H9 (cell line): ENCODE results near the gene HEXIM1. TPM values are rescaled to one million over a fixed set of nuclear protein-coding genes. Genes with fewer than 3 reads are reported as not detected.

Experiments
- DNase-seq: peaks from one replicate; pipeline ENCODE4 v3.0.0-alpha.2; 2017
- H2AFZ ChIP-seq: one replicate; pipeline ENCODE4 v1.6.1; 2013; ENCODE audit warnings: mild to moderate bottlenecking, low read length, control low read depth, moderate library complexity
- H2AK5ac ChIP-seq: 2 replicates; pipeline ENCODE4 v1.6.1; 2013; ENCODE audit warnings: low read length, control low read depth, mixed read lengths; ENCODE audit not compliant: insufficient read length
- H2BK120ac ChIP-seq: one replicate; pipeline ENCODE4 v1.6.1; 2013; ENCODE audit warnings: low read depth, mild to moderate bottlenecking, low read length, control low read depth, inconsistent platforms; ENCODE audit not compliant: poor library complexity, severe bottlenecking
- H2BK12ac ChIP-seq: 2 replicates; pipeline ENCODE4 v1.6.1; 2013; ENCODE audit warnings: low read length, control low read depth, mixed read lengths, low read depth; ENCODE audit not compliant: insufficient read length
- H2BK15ac ChIP-seq: 2 replicates; pipeline ENCODE4 v1.6.1; 2013; ENCODE audit warnings: low read depth, low read length, control low read depth
- H2BK20ac ChIP-seq: one replicate; pipeline ENCODE4 v1.6.1; 2013; ENCODE audit warnings: low read depth, mild to moderate bottlenecking, low read length, control low read depth, inconsistent platforms; ENCODE audit not compliant: poor library complexity, severe bottlenecking
- H2BK5ac ChIP-seq: 2 replicates; pipeline ENCODE4 v1.6.1; 2013; ENCODE audit warnings: low read length, control low read depth, mixed read lengths; ENCODE audit not compliant: insufficient read length
- H3K14ac ChIP-seq: 2 replicates; pipeline ENCODE4 v1.6.1; 2013; ENCODE audit warnings: low read length, control low read depth; ENCODE audit not compliant: insufficient read depth
- H3K18ac ChIP-seq: 2 replicates; pipeline ENCODE4 v1.6.1; 2013; ENCODE audit warnings: low read depth, mild to moderate bottlenecking, mixed read lengths, low read length, control low read depth; ENCODE audit not compliant: insufficient read length
- H3K23ac ChIP-seq: 2 replicates; pipeline ENCODE4 v1.6.1; 2013; ENCODE audit warnings: low read length, control low read depth, mixed read lengths, low read depth; ENCODE audit not compliant: insufficient read length
- H3K23me2 ChIP-seq: 2 replicates; pipeline ENCODE4 v1.6.1; 2013; ENCODE audit warnings: low read depth, mild to moderate bottlenecking, mixed read lengths, low read length, control low read depth; ENCODE audit not compliant: insufficient read length, poor library complexity, severe bottlenecking
- H3K27ac ChIP-seq: 2 replicates; pipeline ENCODE4 v1.5.1; 2013; ENCODE audit warnings: low read length, control low read depth, mixed read lengths, low read depth; ENCODE audit not compliant: insufficient read length
- H3K27me3 ChIP-seq: 2 replicates; pipeline ENCODE4 v1.6.1; 2013; ENCODE audit warnings: low read length, control low read depth, inconsistent platforms; ENCODE audit not compliant: insufficient read depth
- H3K4ac ChIP-seq: 2 replicates; pipeline ENCODE4 v1.6.1; 2013; ENCODE audit warnings: low read depth, mild to moderate bottlenecking, control low read depth, inconsistent platforms, low read length, moderate library complexity
- H3K4me1 ChIP-seq: 2 replicates; pipeline ENCODE4 v1.6.1; 2013; ENCODE audit warnings: low read length, control low read depth, inconsistent platforms; ENCODE audit not compliant: insufficient read depth
- H3K4me2 ChIP-seq: 2 replicates; pipeline ENCODE4 v1.6.1; 2013; ENCODE audit warnings: low read length, control low read depth, mixed read lengths; ENCODE audit not compliant: insufficient read length, insufficient read depth
- H3K56ac ChIP-seq: 2 replicates; pipeline ENCODE4 v1.6.1; 2013; ENCODE audit warnings: low read depth, mild to moderate bottlenecking, mixed read lengths, low read length, control low read depth; ENCODE audit not compliant: insufficient read length
- H3K79me1 ChIP-seq: 2 replicates; pipeline ENCODE4 v1.6.1; 2013; ENCODE audit warnings: low read depth, mild to moderate bottlenecking, moderate library complexity, low read length, control low read depth, inconsistent platforms; ENCODE audit not compliant: insufficient read depth, poor library complexity, severe bottlenecking
- H3K79me2 ChIP-seq: 2 replicates; pipeline ENCODE4 v1.6.1; 2013; ENCODE audit warnings: low read length, control low read depth, inconsistent platforms; ENCODE audit not compliant: insufficient read depth
- H3K9ac ChIP-seq: 2 replicates; pipeline ENCODE4 v1.6.1; 2013; ENCODE audit warnings: low read length, control low read depth, mixed read lengths; ENCODE audit not compliant: insufficient read length; ENCODE audit errors: extremely low read depth
- H3K9me3 ChIP-seq: one replicate; pipeline ENCODE4 v1.6.1; 2013; ENCODE audit warnings: low read depth, low read length, inconsistent platforms; ENCODE audit not compliant: control insufficient read depth
- H3T11ph ChIP-seq: one replicate; pipeline ENCODE4 v1.6.1; 2013; ENCODE audit warnings: mild to moderate bottlenecking, low read length, control low read depth, inconsistent platforms
- H4K20me1 ChIP-seq: one replicate; pipeline ENCODE4 v1.6.1; 2013; ENCODE audit not compliant: control insufficient read depth, insufficient read length, insufficient read depth
- H4K5ac ChIP-seq: 2 replicates; pipeline ENCODE4 v1.6.1; 2013; ENCODE audit warnings: low read depth, mild to moderate bottlenecking, mixed read lengths, low read length, control low read depth; ENCODE audit not compliant: insufficient read length
- H4K8ac ChIP-seq: replicated peaks from 2 replicates; pipeline ENCODE4 v1.6.1; 2013; ENCODE audit warnings: low read length, control low read depth, mixed read lengths, low read depth; ENCODE audit not compliant: insufficient read length
- H4K91ac ChIP-seq: 2 replicates; pipeline ENCODE4 v1.6.1; 2013; ENCODE audit warnings: low read depth, mild to moderate bottlenecking, moderate library complexity, mixed read lengths, low read length, control low read depth; ENCODE audit not compliant: insufficient read length
- H3K27ac Mint-ChIP-seq, 3 experiments: 2 replicates in 2 of 3; 3 replicates in 1 of 3; pipeline ENCODE4 v1.8.0; 2020 to 2021; ENCODE audit warnings: mixed read lengths in 3 of 3, mild to moderate bottlenecking in 1 of 3, moderate library complexity in 1 of 3
- H3K27me3 Mint-ChIP-seq: 2 replicates; pipeline ENCODE4 v1.8.0; 2021; ENCODE audit warnings: low read depth, mild to moderate bottlenecking, moderate library complexity, mixed read lengths
- H3K36me3 Mint-ChIP-seq, 3 experiments: 2 replicates in 2 of 3; 3 replicates in 1 of 3; pipeline ENCODE4 v1.8.0; 2020 to 2021; ENCODE audit warnings: low read depth in 3 of 3, mixed read lengths in 3 of 3; ENCODE audit not compliant: insufficient read depth in 1 of 3
- H3K4me1 Mint-ChIP-seq, 2 experiments: 2 replicates each; pipeline ENCODE4 v1.8.0; 2020; ENCODE audit warnings: mixed read lengths in 2 of 2
- H3K4me3 Mint-ChIP-seq, 2 experiments: 2 replicates in 1 of 2; 3 replicates in 1 of 2; pipeline ENCODE4 v1.8.0; 2020 to 2021; ENCODE audit warnings: mild to moderate bottlenecking in 2 of 2, mixed read lengths in 2 of 2, moderate library complexity in 1 of 2
- H3K9me3 Mint-ChIP-seq, 2 experiments: 2 replicates in 1 of 2; 3 replicates in 1 of 2; pipeline ENCODE4 v1.8.0; 2020; ENCODE audit warnings: mild to moderate bottlenecking in 2 of 2, mixed read lengths in 2 of 2, moderate library complexity in 1 of 2
- WGBS: extraction: QIAGEN DNeasy Blood & Tissue Kit; methylation state at CpG from one replicate; pipeline ENCODE4 v1.1.7; 2013; ENCODE audit warnings: missing lambda C conversion rate, low lambda C conversion rate, mixed read lengths; ENCODE audit not compliant: insufficient read length; ENCODE audit errors: extremely low coverage; 5-methylcytosine and 5-hydroxymethylcytosine counted together
- total RNA-seq: library from RNA; stranded (reverse); gene quantifications from 2 replicates; pipeline ENCODE4 v1.2.1, GENCODE V29; 2021
- TF ChIP-seq, protein P1 (sequence below): fragments of 200-600 bp; sonication (generic); conservative IDR thresholded peaks from 3 replicates; pipeline ENCODE4 v1.8.0; 2021; ENCODE audit warnings: antibody characterized with exemption, mild to moderate bottlenecking

Gene HEXIM1
- total RNA-seq, 1 experiment from 2014 or later, result 32.4 TPM

DNA sequence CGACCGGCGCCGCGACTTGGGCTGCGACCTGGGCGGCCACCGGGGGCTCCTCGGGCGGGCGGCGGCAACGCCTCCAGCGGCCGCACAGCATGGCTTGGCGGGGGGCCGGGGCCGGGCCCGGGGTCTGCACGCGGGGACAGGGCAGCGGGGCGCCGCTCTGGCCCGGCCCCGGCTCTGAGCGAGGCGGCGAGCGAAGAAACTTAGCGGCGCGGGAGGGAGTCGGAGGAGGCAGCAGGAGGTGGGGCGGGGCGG, 16.0 kb upstream of the HEXIM1 start, which contains the start of gene PLCD3:
PLCD3 (minus strand) TSS at position 196 of the 252 bp plus-strand sequence; CDS start at position 91, 105 bp downstream.
- TF ChIP-seq, protein P1, sequence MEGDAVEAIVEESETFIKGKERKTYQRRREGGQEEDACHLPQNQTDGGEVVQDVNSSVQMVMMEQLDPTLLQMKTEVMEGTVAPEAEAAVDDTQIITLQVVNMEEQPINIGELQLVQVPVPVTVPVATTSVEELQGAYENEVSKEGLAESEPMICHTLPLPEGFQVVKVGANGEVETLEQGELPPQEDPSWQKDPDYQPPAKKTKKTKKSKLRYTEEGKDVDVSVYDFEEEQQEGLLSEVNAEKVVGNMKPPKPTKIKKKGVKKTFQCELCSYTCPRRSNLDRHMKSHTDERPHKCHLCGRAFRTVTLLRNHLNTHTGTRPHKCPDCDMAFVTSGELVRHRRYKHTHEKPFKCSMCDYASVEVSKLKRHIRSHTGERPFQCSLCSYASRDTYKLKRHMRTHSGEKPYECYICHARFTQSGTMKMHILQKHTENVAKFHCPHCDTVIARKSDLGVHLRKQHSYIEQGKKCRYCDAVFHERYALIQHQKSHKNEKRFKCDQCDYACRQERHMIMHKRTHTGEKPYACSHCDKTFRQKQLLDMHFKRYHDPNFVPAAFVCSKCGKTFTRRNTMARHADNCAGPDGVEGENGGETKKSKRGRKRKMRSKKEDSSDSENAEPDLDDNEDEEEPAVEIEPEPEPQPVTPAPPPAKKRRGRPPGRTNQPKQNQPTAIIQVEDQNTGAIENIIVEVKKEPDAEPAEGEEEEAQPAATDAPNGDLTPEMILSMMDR, result no peak

More for the DNA sequence above, 16.0 kb upstream of the HEXIM1 start, which contains the start of gene PLCD3:
- Histone ChIP-seq H3K4ac (no peak within 1 kb of the TSS), H2BK15ac (no peak within 1 kb of the TSS), H3K56ac (no peak within 1 kb of the TSS), H4K5ac (no peak within 1 kb of the TSS), H4K20me1 (no peaks in the 10 kb centered on the region), H3K27ac (no peak within 1 kb of the TSS), H3K79me2 (no peaks in the 10 kb centered on the region), H3T11ph (no peak within 1 kb of the TSS), H4K8ac (no peak within 1 kb of the TSS), H3K4me1 (no peaks in the 10 kb centered on the region; the same call in 1 of the 2 replicates), H2BK12ac (no peak within 1 kb of the TSS), H3K9ac (no peak within 1 kb of the TSS), H3K14ac (peak within 1 kb of the TSS; percentile 23; the same call in 1 of the 2 replicates), H2BK20ac (no peak within 1 kb of the TSS), H3K27me3 (no peaks in the 10 kb centered on the region), H2BK5ac (no peak within 1 kb of the TSS), H2AK5ac (no peak within 1 kb of the TSS), H2AFZ (no peak within 1 kb of the TSS), H3K23ac (no peak within 1 kb of the TSS), H3K79me1 (no peaks in the 10 kb centered on the region), H2BK120ac (no peak within 1 kb of the TSS), H3K23me2 (peaks cover 14% of the 10 kb centered on the region), H3K18ac (no peak within 1 kb of the TSS), H4K91ac (no peak within 1 kb of the TSS), H3K9me3 (no peaks in the 10 kb centered on the region), H3K4me2 (peak within 1 kb of the TSS; percentile 66)
- DNase-seq, result no peak
- Mint-ChIP-seq H3K4me1 (peaks cover 32 to 36% of the 10 kb centered on the region in 2 experiments), H3K4me3 (peak within 1 kb of the TSS; percentile 73 to 85), H3K27ac (peak within 1 kb of the TSS in 1 of 3 experiments; percentile 57; a peak in 1 of 7 replicates), H3K36me3 (no peaks in the 10 kb centered on the region), H3K27me3 (no peaks in the 10 kb centered on the region; the same call in 1 of the 2 replicates), H3K9me3 (peaks cover 3 to 5% of the 10 kb centered on the region in 2 experiments; a peak in 4 of 5 replicates)
- WGBS, result no CpG with 5 or more reads among the region's 36 CpGs
